GM11168 (cell line): ENCODE measurements around the gene COL5A2.

Source experiments
- in situ Hi-C: fragments of 300-500 bp; cut with MboI; formaldehyde crosslinking; loops from one replicate; pipeline ENCODE4 v1.12.0; 2022; ENCODE audit warnings: low sequenced_read_pairs; ENCODE audit not compliant: unreplicated experiment

The COL5A2 gene

DNA sequence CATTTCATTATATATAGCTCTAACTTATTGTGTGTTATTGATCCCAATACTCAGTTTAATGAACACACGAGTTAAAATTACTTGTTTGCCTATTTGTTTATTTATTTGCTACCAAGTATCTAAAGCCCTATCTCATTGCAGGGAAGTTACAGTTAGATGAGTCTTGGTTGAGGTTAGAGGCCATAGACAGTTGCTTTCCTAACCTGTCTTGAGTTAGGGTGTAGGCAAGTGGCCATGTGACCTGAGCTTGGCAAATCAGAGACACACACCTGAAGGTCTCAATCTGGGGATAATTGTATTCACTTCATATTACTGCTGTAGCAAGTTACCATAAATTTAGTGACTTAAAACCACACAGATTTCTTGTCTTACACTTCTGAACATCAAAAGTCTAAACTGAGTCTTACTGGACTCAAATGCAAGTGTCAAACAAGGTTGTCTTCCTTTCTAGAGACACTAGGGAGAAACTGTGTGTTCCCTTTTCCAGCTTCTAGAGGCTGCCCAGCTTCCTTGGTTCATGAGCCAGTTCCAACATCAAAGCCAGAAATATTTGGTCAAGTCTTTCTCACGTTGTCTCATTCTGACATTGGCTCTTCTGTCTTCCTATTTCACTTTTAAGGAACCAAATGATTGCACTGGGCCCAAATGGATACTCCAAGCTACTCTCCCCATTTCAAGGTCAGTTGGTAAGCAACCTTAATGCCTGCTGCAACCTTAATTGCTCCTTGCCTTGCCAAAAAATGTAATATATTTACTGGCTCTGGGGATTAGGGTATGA is 165.7 kb downstream of the COL5A2 start:
- in situ Hi-C loops: no loop called here

DNA sequence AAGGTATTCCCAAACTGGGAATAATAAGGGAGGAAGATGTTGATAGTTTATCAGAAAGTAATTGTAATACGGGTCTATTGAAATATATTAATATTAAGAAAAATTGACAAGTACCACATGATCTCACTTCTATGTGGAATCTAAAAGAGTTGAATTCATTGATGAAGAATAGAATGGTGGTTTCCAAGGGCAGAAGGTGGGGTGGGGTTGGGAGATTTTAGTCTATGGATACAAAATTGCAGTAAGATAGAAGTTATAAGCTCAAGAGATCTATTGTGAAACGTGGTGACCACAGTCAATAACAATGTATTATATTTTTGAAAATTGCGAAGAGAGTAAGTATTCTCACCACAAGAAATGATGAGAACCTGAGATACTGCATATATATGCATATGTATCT is 166.5 kb downstream of the COL5A2 start:
- in situ Hi-C loops: no loop called here

DNA sequence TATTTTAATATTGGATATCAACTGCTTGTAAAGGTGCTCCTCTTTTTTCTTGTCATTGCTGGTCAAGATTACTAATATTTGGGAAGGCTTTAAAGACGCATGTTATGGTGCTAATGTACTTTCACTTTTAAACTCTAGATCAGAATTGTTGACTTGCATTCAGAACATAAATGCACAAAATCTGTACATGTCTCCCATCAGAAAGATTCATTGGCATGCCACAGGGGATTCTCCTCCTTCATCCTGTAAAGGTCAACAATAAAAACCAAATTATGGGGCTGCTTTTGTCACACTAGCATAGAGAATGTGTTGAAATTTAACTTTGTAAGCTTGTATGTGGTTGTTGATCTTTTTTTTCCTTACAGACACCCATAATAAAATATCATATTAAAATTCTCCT is 167.2 kb downstream of the COL5A2 start:
- in situ Hi-C loops: no loop called here

DNA sequence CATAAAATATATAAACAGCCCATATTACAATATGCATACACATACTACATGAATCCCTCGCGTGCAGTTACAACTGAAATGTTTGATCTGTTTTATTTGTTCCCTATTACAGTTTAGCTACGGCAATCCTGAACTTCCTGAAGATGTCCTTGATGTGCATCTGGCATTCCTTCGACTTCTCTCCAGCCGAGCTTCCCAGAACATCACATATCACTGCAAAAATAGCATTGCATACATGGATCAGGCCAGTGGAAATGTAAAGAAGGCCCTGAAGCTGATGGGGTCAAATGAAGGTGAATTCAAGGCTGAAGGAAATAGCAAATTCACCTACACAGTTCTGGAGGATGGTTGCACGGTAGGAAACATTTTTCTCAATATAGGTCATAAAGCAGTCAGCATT is 169.0 kb downstream of the COL5A2 start:
- in situ Hi-C loops: no loop called here

DNA sequence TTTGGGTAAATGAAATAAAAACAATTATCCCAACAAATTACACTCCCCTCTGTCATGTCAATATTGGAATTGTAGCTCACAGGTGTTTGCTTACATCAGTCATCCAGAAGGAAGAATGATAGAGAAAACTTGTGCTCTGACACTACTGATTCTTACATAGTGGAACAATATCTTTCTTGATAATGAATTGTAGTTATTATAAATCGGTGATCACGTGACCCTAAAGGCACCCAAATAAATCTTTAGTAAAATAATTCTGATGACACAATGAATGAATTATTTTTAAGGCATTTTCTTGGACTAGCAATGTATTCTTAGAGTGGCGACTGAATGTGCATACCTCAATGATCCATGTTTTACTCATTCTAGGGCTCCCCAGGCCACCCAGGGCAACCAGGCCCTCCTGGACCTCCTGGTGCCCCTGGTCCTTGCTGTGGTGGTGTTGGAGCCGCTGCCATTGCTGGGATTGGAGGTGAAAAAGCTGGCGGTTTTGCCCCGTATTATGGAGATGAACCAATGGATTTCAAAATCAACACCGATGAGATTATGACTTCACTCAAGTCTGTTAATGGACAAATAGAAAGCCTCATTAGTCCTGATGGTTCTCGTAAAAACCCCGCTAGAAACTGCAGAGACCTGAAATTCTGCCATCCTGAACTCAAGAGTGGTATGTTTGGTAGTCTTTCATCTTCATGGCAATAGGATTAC is 170.9 kb downstream of the COL5A2 start:
- in situ Hi-C loops: no loop called here

DNA sequence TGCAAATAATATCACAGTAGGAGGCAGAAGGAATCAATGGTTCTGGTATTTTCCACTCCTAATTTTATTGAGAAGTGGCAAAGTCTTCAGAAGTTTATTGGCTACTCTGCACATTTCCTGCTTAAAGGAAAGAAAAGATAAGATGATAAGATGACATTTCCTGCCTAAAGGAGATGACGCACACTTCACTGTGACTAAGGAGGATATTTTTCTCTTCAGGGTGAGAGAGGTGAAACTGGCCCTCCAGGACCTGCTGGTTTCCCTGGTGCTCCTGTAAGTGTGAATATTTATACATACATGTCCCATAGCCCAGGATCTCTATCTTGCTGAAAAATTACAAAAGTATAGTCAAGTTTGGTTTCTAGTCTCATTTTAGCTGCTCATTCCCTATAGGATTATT is 177.5 kb downstream of the COL5A2 start:
- in situ Hi-C loops: no loop called here

DNA sequence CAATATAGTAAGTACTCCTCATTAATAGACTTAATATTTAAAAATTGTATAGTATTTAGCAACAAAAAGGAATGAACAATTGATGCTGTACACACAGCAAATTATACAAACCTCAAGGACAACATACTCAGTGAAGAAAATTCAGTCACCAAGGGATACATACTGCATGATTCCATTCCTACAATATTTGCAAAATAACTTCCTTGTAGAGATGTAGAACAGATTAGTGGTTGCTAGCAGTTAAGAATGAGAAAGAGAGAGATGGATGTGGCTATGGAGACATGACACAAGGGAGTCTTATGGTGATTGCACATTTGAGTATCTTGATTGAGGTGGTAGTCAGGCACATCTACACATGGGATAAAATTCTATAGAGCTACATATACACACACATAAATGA is 179.3 kb downstream of the COL5A2 start:
- in situ Hi-C loops: no loop called here

DNA sequence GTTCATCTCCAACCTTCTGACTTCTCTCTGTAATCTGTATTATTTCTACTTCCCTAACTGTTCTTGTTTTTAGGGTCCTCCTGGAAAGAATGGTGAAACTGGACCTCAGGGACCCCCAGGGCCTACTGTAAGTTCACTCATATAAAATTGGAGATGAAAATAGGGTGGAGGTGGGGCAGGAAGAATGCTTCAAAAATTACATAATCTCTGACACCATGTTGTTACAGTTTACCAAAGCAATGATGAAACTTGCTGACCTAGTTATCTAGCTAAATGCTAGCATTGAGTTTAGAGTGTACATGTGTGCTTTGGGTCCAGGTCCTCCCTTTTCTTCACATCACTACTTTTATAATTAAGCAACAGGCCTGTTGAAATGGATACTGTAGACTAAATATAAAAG is 182.3 kb downstream of the COL5A2 start:
- in situ Hi-C loops: no loop called here

DNA sequence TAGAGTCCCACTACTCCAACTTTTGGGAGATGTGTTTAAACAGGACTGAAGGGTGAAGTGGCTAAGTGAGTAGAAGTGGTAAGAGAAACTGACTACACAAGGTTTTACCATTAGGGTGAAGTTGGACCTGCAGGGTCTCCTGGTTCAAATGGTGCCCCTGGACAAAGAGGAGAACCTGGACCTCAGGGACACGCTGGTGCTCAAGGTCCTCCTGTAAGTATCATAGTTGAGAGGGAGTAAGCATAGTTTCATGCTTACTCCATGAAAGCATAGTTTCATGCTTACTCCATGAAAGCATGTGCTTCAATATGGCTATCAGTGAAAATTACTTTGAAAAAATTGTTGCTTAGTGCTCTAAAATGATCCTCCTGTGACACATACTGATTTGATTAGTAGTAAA is 186.3 kb downstream of the COL5A2 start:
- in situ Hi-C loops: no loop called here

DNA sequence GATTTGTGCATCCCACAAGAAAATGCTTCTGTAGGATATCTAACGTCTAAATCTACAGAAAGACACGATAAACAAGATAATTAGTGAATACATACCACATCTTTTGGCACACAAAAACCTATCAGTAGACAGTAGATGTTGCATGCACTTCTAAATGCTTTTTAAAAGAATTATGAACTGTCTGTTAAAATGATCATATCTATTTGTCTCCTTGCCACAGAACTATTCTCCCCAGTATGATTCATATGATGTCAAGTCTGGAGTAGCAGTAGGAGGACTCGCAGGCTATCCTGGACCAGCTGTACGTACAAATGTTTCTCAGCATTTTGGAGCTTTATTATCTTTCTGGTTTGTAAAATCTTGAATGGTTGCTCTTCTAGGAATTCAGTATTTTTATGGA is 192.7 kb downstream of the COL5A2 start:
- in situ Hi-C loops: no loop called here

DNA sequence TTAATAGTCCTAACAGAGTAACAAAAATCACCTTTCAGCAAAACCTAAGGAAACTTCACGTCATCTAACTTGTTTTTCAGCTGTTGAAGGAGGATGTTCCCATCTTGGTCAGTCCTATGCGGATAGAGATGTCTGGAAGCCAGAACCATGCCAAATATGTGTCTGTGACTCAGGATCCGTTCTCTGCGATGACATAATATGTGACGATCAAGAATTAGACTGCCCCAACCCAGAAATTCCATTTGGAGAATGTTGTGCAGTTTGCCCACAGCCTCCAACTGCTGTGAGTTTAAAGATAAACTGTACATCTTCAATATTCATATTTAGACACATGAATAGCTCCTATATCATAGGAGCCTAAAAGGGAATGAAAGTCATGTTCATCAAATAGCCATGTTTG is 194.9 kb downstream of the COL5A2 start:
- in situ Hi-C loops: no loop called here

DNA sequence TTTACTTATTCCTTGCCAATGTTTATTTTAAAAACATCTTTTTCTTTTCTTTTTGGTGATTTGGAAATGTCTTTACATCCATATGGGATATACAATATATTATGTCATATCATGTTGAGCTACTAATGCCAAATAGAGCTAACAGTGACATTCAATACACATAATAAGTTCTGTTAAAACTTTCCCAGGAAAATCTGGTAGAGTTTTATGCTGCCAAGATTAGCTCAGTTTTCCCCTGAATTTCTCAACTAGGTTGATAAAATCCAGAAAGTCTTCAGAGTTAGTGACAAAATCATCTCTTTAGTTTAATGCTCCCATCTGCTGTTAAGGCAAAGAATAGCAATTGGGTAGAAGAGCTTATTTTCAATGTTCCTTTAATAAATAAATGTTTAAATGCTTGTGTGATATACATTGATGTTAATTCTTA is 195.5 kb downstream of the COL5A2 start:
- in situ Hi-C loops: no loop called here

DNA sequence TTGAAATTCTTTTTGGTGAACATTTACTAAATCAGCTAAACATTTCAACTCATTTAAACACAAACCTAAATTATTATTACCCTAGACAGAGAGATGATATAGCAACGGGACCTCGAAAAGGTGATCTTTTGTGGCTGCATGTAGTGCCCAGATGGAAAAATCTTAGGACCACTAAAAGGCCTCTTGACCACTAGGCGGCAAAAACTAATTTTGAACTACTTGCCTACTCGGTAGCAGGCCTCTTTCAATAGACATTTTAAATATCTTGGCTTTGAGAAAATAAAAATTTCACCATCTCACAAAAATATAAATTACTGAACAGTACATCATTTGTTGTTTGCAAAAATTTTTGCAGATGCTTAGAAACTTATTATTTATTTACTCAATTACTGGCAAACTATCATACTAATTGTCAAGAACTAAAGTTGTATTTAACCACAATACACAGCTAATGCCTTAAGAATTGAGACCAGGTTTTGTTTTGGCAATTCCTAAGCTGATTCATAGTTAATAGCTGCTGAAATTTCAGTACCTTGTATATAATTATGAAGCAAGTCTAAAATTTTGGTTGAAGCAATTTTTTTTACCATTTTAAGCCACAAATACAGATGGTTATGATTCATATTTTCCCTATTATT is 196.0 kb downstream of the COL5A2 start:
- in situ Hi-C loops: no loop called here
